SK-N-SH treated with all-trans-retinoic acid at 6 μM for 48 hours (cell line): ENCODE data around the gene SYT4.

Experiments used
- ARNTL ChIP-seq: fragments of 450-650 bp; formaldehyde crosslinking; IDR thresholded peaks from 2 replicates; pipeline ENCODE4 v1.5.0; 2020; ENCODE audit warnings: low read depth, mild to moderate bottlenecking, moderate library complexity, borderline replicate concordance
- TF ChIP-seq, protein P1 (sequence below): fragments of 250-450 bp; sonication (Bioruptor Pico); IDR thresholded peaks from 2 replicates; pipeline ENCODE4 v1.8.0; 2021; ENCODE audit warnings: low read depth, mild to moderate bottlenecking, moderate library complexity, borderline replicate concordance

DNA sequence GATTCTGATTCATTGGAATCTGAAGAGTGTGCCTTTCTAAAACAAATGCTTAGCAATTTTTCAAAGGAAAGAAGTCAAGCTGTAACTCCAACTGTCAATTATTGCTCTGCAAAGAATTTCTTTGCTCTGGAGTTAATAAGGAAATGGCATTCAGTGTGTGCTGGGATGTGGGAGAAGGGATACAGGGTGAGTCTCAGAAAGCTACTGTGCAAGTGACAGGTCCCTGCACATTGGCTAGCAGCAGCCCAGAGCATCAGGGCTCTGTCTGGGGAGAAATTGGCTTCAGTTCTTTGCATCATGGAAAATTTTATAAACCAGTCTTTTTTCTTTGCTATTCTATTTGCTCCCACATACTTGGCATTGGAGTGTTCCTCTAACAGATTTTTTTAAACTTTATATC is 1.1 kb upstream of the SYT4 start:
- TF ChIP-seq ARNTL = no peak
- TF ChIP-seq, protein P1, sequence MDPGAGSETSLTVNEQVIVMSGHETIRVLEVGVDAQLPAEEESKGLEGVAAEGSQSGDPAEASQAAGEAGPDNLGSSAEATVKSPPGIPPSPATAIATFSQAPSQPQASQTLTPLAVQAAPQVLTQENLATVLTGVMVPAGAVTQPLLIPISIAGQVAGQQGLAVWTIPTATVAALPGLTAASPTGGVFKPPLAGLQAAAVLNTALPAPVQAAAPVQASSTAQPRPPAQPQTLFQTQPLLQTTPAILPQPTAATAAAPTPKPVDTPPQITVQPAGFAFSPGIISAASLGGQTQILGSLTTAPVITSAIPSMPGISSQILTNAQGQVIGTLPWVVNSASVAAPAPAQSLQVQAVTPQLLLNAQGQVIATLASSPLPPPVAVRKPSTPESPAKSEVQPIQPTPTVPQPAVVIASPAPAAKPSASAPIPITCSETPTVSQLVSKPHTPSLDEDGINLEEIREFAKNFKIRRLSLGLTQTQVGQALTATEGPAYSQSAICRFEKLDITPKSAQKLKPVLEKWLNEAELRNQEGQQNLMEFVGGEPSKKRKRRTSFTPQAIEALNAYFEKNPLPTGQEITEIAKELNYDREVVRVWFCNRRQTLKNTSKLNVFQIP (CRISPR knock-in tag) = no peak
